OCI-M1 (cell line): Measurements from ENCODE around the gene TRIM49D1.
"Not testable (repeated sequence)": the region's sequence is repeated elsewhere in the genome, so short reads cannot be mapped to it uniquely, and the experiment has no call there.

Source experiments
- DNase-seq: peaks from one replicate; lab custom pipeline; 2025; lab: John Stamatoyannopoulos, UW

TRIM49D1 gene

GRCh38 chr11:89922195-89922660, at the start of gene TRIM49D1:
Gene TRIM49D1, minus strand, starts transcription at chr11:89922245. Its CDS starts 4,535 bp downstream, at chr11:89917710.
- DNase-seq: no peak

GRCh38 chr11:89965737-89966136, 43.7 kb upstream of the TRIM49D1 start, which contains the start of gene TRIM64:
Gene TRIM64, plus strand, starts transcription at chr11:89966037. Its CDS starts 2,467 bp downstream, at chr11:89968504.
- DNase-seq: not testable (repeated sequence)

GRCh38 chr11:89960833-89961232, 38.8 kb upstream of the TRIM49D1 start:
- not testable (repeated sequence) for DNase-seq

GRCh38 chr11:89923764-89924163, 1.7 kb upstream of the TRIM49D1 start, which contains the start of gene TRIM49D2:
Gene TRIM49D2, plus strand, starts transcription at chr11:89924064. Its CDS starts 2,698 bp downstream, at chr11:89926762.
- DNase-seq: not testable (repeated sequence)

GRCh38 chr11:89900809-89901208, 21.2 kb downstream of the TRIM49D1 start:
- not testable (repeated sequence) for DNase-seq

GRCh38 chr11:89893245-89893644, 28.8 kb downstream of the TRIM49D1 start:
- DNase-seq: not testable (repeated sequence)

GRCh38 chr11:89877511-89877910, 44.5 kb downstream of the TRIM49D1 start:
- not testable (repeated sequence) for DNase-seq

- DNase-seq: not testable (repeated sequence)
These were observed 49.5 kb downstream of the TRIM49D1 start for GRCh38 chr11:89872588-89872987.

GRCh38 chr11:89865223-89865622, 56.8 kb downstream of the TRIM49D1 start:
- DNase-seq: not testable (repeated sequence)

- DNase-seq: not testable (repeated sequence)
These were observed 57.9 kb downstream of the TRIM49D1 start for GRCh38 chr11:89863906-89864704.
